Liver (tissue), 3 donors: ENCODE results near the gene OR52I2.

Experiments used
- RXRA ChIP-seq, 2 donors: IDR thresholded peaks; 2 replicates each; pipeline ENCODE4 v1.6.1; 2017 to 2018; ENCODE audit warnings: antibody characterized with exemption in 2 of 2, mild to moderate bottlenecking in 1 of 2
- TAF1 ChIP-seq: conservative IDR thresholded peaks from 2 replicates; pipeline ENCODE4 v1.6.1; 2016; ENCODE audit warnings: antibody characterized with exemption, mild to moderate bottlenecking
- YY1 ChIP-seq: IDR thresholded peaks from 2 replicates; pipeline ENCODE4 v1.6.1; 2016; ENCODE audit warnings: antibody characterized with exemption, mild to moderate bottlenecking
- TF ChIP-seq, protein P1 (sequence below): fragments of 150-350 bp; IDR thresholded peaks from 2 replicates; pipeline ENCODE4 v1.5.1; 2017; ENCODE audit warnings: improper control_type of control experiment, low read depth, low read length; ENCODE audit not compliant: missing input control
- TF ChIP-seq, protein P2 (sequence below): IDR thresholded peaks from 2 replicates; pipeline ENCODE4 v1.6.1; 2016; ENCODE audit warnings: antibody characterized with exemption
- TF ChIP-seq, protein P3 (sequence below): IDR thresholded peaks from 2 replicates; pipeline ENCODE4 v1.6.1; 2016; ENCODE audit warnings: antibody characterized with exemption
- TF ChIP-seq, protein P4 (sequence below): IDR thresholded peaks from 2 replicates; pipeline ENCODE4 v1.6.1; 2016; ENCODE audit warnings: antibody characterized with exemption, mild to moderate bottlenecking
- donor health status: healthy.
- donor health status: healthy.

DNA sequence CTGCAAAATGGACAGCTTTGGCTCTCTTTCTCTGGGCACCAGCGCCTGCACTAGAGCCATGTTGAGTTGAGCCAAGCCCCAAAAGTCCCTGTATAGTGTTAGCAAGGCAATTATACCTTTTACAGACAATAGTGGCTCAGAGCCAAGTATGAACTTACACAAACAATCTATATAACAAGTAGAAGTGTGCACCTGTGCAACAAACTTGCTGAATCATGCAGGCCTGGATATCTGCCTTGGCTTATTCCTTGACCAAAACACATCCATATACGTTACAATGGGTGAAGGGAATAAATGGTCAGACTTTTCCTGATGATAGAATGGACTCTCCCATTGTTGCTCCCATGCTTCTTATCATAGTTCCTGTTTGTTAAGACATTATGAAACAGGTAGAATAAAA, 3.8 kb upstream of the OR52I2 start:
- TF ChIP-seq TAF1 (no peak), RXRA (IDR thresholded peaks at IDR 0.05) (no peak), YY1 (no peak)
- TF ChIP-seq, protein P1, sequence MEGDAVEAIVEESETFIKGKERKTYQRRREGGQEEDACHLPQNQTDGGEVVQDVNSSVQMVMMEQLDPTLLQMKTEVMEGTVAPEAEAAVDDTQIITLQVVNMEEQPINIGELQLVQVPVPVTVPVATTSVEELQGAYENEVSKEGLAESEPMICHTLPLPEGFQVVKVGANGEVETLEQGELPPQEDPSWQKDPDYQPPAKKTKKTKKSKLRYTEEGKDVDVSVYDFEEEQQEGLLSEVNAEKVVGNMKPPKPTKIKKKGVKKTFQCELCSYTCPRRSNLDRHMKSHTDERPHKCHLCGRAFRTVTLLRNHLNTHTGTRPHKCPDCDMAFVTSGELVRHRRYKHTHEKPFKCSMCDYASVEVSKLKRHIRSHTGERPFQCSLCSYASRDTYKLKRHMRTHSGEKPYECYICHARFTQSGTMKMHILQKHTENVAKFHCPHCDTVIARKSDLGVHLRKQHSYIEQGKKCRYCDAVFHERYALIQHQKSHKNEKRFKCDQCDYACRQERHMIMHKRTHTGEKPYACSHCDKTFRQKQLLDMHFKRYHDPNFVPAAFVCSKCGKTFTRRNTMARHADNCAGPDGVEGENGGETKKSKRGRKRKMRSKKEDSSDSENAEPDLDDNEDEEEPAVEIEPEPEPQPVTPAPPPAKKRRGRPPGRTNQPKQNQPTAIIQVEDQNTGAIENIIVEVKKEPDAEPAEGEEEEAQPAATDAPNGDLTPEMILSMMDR = no peak
- TF ChIP-seq, protein P2, sequence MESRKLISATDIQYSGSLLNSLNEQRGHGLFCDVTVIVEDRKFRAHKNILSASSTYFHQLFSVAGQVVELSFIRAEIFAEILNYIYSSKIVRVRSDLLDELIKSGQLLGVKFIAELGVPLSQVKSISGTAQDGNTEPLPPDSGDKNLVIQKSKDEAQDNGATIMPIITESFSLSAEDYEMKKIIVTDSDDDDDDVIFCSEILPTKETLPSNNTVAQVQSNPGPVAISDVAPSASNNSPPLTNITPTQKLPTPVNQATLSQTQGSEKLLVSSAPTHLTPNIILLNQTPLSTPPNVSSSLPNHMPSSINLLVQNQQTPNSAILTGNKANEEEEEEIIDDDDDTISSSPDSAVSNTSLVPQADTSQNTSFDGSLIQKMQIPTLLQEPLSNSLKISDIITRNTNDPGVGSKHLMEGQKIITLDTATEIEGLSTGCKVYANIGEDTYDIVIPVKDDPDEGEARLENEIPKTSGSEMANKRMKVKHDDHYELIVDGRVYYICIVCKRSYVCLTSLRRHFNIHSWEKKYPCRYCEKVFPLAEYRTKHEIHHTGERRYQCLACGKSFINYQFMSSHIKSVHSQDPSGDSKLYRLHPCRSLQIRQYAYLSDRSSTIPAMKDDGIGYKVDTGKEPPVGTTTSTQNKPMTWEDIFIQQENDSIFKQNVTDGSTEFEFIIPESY = no peak
- TF ChIP-seq, protein P3, sequence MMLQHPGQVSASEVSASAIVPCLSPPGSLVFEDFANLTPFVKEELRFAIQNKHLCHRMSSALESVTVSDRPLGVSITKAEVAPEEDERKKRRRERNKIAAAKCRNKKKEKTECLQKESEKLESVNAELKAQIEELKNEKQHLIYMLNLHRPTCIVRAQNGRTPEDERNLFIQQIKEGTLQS = no peak
- TF ChIP-seq, protein P4, sequence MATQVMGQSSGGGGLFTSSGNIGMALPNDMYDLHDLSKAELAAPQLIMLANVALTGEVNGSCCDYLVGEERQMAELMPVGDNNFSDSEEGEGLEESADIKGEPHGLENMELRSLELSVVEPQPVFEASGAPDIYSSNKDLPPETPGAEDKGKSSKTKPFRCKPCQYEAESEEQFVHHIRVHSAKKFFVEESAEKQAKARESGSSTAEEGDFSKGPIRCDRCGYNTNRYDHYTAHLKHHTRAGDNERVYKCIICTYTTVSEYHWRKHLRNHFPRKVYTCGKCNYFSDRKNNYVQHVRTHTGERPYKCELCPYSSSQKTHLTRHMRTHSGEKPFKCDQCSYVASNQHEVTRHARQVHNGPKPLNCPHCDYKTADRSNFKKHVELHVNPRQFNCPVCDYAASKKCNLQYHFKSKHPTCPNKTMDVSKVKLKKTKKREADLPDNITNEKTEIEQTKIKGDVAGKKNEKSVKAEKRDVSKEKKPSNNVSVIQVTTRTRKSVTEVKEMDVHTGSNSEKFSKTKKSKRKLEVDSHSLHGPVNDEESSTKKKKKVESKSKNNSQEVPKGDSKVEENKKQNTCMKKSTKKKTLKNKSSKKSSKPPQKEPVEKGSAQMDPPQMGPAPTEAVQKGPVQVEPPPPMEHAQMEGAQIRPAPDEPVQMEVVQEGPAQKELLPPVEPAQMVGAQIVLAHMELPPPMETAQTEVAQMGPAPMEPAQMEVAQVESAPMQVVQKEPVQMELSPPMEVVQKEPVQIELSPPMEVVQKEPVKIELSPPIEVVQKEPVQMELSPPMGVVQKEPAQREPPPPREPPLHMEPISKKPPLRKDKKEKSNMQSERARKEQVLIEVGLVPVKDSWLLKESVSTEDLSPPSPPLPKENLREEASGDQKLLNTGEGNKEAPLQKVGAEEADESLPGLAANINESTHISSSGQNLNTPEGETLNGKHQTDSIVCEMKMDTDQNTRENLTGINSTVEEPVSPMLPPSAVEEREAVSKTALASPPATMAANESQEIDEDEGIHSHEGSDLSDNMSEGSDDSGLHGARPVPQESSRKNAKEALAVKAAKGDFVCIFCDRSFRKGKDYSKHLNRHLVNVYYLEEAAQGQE = no peak
